ENCODE measurements around the gene NPAS1. TPM values are rescaled to one million over a fixed set of nuclear protein-coding genes. Genes with fewer than 3 reads are reported as not detected.
"Not testable (repeated sequence)": the region's sequence is repeated elsewhere in the genome, so short reads cannot be mapped to it uniquely, and the experiment has no call there.

NPAS1 gene
- total RNA-seq, 1 experiment from 2014 or later = 1.0 TPM

GRCh38 chr19:47045867-47046470 lies 26.3 kb downstream of the NPAS1 start:
- no peak for DNase-seq (ENCODE audit: low read depth)

- DNase-seq (ENCODE audit: low read depth) = no peak
These were observed 27.7 kb downstream of the NPAS1 start for GRCh38 chr19:47047272-47047762.

GRCh38 chr19:47047763-47048405 lies 28.2 kb downstream of the NPAS1 start:
- peak; percentile 88 for DNase-seq (ENCODE audit: low read depth)

- DNase-seq (ENCODE audit: low read depth) = peak; percentile 66
These were observed 29.7 kb downstream of the NPAS1 start for GRCh38 chr19:47049307-47049700.

GRCh38 chr19:47050562-47050961 lies 30.9 kb downstream of the NPAS1 start:
- not testable (repeated sequence) for DNase-seq (ENCODE audit: low read depth)

GRCh38 chr19:47056411-47056810 lies 36.8 kb downstream of the NPAS1 start:
- no peak for DNase-seq (ENCODE audit: low read depth)

GRCh38 chr19:47057328-47057727 lies 37.7 kb downstream of the NPAS1 start:
- no peak for DNase-seq (ENCODE audit: low read depth)

GRCh38 chr19:47058621-47059022 lies 39.0 kb downstream of the NPAS1 start:
- DNase-seq (ENCODE audit: low read depth) = no peak

GRCh38 chr19:47063874-47064273 lies 44.2 kb downstream of the NPAS1 start:
- no peak for DNase-seq (ENCODE audit: low read depth)

- DNase-seq (ENCODE audit: low read depth) = no peak
These were observed 45.6 kb downstream of the NPAS1 start for GRCh38 chr19:47065242-47065641.

GRCh38 chr19:47066376-47067214 lies 47.0 kb downstream of the NPAS1 start:
- no peak for DNase-seq (ENCODE audit: low read depth)

- no peak for DNase-seq (ENCODE audit: low read depth)
These were observed 47.7 kb downstream of the NPAS1 start for GRCh38 chr19:47067215-47067847.

- DNase-seq (ENCODE audit: low read depth) = no peak
These were observed 48.6 kb downstream of the NPAS1 start for GRCh38 chr19:47068246-47068645.

GRCh38 chr19:47068876-47069406 lies 49.3 kb downstream of the NPAS1 start:
- no peak for DNase-seq (ENCODE audit: low read depth)

GRCh38 chr19:47069795-47070194 lies 50.2 kb downstream of the NPAS1 start:
- no peak for DNase-seq (ENCODE audit: low read depth)

- DNase-seq (ENCODE audit: low read depth) = no peak
These were observed 51.1 kb downstream of the NPAS1 start for GRCh38 chr19:47070756-47071155.

- no peak for DNase-seq (ENCODE audit: low read depth)
These were observed 52.1 kb downstream of the NPAS1 start for GRCh38 chr19:47071731-47072130.

- DNase-seq (ENCODE audit: low read depth) = no peak
These were observed 52.7 kb downstream of the NPAS1 start for GRCh38 chr19:47072323-47072722.

- no peak for DNase-seq (ENCODE audit: low read depth)
These were observed 53.9 kb downstream of the NPAS1 start for GRCh38 chr19:47073574-47073973.

GRCh38 chr19:47074621-47075020 lies 55.0 kb downstream of the NPAS1 start:
- no peak for DNase-seq (ENCODE audit: low read depth)

GRCh38 chr19:47075179-47075810 lies 55.7 kb downstream of the NPAS1 start:
- DNase-seq (ENCODE audit: low read depth) = peak; percentile 14
